ENCODE results near the gene IFI44L.
A peak's percentile ranks its signal among the peaks of the same experiment; 100 is the strongest.

The IFI44L gene

DNA sequence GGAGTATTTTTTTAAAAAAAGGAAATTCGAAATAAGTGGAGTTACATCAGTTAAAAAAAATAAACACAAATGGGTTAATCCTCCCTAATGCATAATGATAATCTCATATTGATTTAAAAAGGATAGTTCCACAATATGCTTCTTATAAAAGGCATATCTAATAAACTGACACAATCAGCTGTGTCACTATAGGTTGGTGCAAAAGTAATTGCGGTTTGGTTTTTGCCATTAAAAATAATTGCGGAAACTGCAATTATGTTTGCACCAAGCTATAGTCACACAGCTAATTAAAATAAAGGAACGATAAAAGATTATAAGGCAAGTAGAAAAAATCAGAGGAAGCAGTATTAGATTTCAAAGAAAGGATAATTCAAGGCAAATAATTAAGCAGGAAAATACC is 21.0 kb upstream of the IFI44L start:
- TF ChIP-seq, protein P1, sequence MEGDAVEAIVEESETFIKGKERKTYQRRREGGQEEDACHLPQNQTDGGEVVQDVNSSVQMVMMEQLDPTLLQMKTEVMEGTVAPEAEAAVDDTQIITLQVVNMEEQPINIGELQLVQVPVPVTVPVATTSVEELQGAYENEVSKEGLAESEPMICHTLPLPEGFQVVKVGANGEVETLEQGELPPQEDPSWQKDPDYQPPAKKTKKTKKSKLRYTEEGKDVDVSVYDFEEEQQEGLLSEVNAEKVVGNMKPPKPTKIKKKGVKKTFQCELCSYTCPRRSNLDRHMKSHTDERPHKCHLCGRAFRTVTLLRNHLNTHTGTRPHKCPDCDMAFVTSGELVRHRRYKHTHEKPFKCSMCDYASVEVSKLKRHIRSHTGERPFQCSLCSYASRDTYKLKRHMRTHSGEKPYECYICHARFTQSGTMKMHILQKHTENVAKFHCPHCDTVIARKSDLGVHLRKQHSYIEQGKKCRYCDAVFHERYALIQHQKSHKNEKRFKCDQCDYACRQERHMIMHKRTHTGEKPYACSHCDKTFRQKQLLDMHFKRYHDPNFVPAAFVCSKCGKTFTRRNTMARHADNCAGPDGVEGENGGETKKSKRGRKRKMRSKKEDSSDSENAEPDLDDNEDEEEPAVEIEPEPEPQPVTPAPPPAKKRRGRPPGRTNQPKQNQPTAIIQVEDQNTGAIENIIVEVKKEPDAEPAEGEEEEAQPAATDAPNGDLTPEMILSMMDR (IDR thresholded peaks at IDR 0.05; ENCODE audit: low read depth, low read length, missing control alignments) = no peak
- H3K4me3 ChIP-seq (ENCODE audit: low read depth, low read length) = no peak overlapping the region
- DNase-seq (ENCODE audit: low read depth) = no peak

DNA sequence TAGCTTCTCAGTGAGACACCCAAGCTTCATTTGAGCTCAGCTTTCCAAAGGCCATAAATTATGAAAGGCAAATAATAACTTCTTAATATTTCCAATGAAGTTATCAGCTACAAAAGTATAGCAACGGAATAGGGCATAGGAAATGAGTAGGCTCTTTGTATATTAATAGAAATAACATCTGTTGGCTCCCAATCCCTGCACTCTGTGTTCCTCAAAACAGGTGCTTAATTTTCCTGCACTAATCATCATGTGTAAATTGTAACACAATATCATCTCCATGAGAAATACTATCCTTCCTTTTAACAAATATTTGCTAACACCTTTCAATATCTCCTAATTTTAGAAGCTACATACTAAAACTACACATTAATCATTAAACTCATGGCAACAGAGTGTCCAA is 19.2 kb upstream of the IFI44L start:
- TF ChIP-seq, protein P1 (IDR thresholded peaks at IDR 0.05; ENCODE audit: low read depth, low read length, missing control alignments) = no peak
- no peak overlapping the region for H3K4me3 ChIP-seq (ENCODE audit: low read depth, low read length)
- no peak for DNase-seq (ENCODE audit: low read depth)

DNA sequence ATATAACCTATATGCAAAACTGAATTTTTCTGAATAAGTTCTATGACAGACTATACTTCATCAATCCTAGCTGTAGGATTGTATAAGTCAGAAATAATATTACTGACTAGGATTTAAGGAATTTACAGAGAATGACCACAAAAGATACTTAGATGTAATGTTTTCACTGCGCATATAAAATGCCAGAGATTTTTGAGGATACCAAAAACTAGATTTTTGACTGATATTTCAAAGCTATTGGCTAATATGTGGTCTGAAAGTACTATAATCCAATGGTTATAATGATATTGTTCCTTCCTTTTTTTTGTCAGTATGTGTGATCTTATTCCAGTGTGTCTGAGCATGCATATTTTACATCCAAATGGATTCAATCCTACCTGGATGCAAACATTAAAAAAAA is 17.0 kb upstream of the IFI44L start:
- no peak for DNase-seq (ENCODE audit: low read depth)
- H3K4me3 ChIP-seq (ENCODE audit: low read depth, low read length) = no peak overlapping the region
- TF ChIP-seq, protein P1 (IDR thresholded peaks at IDR 0.05; ENCODE audit: low read depth, low read length, missing control alignments) = no peak

DNA sequence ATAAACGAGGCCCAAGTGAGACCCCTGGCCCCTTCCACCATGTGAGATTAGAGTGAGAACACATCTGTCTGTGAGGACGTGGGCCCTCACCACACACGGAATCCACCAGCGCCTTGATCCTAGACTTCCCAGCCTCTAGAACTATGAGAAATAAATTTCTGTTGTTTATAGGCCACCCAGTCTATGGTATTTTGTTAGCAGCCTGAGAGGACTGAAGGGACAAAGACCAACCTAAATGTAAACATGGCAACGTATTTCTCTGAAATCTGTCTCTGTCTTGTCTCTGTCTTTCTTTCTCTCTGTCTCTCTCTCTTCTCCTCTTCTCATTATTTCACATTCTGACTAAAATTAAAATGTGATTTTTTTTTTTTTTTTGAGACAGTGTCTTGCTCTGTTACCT is 15.6 kb upstream of the IFI44L start:
- H3K4me3 ChIP-seq (ENCODE audit: low read depth, low read length) = no peak overlapping the region
- DNase-seq (ENCODE audit: low read depth) = no peak
- TF ChIP-seq, protein P1 (IDR thresholded peaks at IDR 0.05; ENCODE audit: low read depth, low read length, missing control alignments) = no peak

DNA sequence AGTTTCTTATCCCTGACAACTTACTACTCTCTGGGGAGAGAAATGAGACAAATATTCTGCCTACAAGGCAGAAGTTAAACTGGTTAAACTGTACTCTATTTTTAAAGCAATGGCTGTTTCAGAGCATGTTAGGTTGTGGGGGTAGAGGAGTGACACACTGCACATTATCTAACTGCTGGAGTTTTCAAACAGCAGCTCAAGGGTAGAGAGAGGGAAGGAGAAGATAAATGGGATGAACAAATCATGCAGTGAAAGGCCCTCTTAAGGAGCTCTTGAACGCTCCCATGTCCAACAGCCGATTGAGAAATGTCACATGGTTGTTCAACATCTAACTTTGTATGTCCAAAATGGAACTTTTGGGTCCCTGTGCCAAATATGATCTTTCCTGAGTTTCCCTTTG is 14.0 kb upstream of the IFI44L start:
- H3K4me3 ChIP-seq (ENCODE audit: low read depth, low read length) = no peak overlapping the region
- TF ChIP-seq, protein P1 (IDR thresholded peaks at IDR 0.05; ENCODE audit: low read depth, low read length, missing control alignments) = no peak
- no peak for DNase-seq (ENCODE audit: low read depth)

DNA sequence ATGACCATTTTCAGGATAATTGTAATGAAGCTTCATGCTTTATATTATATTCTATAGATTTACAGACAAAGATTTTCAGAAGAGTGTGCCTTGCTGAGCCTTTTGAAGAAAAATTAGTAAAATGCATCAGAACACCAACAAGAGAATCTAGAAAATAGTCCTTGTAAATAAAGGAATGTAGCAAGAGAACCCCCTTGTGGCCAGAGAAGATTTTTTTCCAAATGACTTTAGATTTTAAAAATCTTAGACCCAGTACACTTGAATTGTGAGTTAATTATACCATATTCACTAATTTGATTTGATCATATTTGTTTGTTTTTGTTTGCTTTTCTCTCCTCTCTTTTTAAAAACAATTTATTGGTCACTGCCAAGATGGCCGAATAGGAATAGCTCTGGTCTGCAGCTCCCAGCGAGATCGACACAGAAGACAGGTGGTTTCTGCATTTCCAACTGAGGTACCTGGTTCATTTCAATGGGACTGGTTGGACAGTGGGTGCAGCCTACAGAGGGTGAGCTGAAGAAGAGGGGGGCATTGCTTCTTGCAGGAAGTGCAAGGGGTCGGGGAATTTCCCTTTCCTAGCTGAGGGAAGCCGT is 12.8 kb upstream of the IFI44L start:
- no peak overlapping the region for H3K4me3 ChIP-seq (ENCODE audit: low read depth, low read length)
- DNase-seq (ENCODE audit: low read depth) = no peak
- TF ChIP-seq, protein P1 (IDR thresholded peaks at IDR 0.05; ENCODE audit: low read depth, low read length, missing control alignments) = peak; percentile 47

DNA sequence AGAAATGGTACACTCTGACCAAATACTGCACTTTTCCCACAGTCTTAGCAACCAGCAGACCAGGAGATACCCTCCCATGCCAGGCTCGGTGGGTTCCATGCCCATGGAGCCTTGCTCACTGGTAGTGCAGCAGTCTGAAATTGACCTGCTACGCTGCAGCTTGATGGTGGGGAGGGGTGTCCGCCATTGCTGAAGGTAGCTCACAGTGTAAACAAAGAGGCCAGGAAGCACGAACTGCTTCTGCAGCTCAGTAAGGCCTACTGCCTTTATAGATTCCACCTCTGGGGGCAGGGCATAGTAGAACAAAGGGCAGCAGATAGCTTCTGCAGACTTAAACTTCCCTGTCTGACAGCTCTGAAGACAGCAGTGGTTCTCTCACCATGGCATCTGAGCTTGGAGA is 12.3 kb upstream of the IFI44L start:
- no peak for DNase-seq (ENCODE audit: low read depth)
- no peak overlapping the region for H3K4me3 ChIP-seq (ENCODE audit: low read depth, low read length)
- TF ChIP-seq, protein P1 (IDR thresholded peaks at IDR 0.05; ENCODE audit: low read depth, low read length, missing control alignments) = peak; percentile 29

Data from GM12864 (cell line).